Measurements from ENCODE around the gene ANAPC4.

DNA sequence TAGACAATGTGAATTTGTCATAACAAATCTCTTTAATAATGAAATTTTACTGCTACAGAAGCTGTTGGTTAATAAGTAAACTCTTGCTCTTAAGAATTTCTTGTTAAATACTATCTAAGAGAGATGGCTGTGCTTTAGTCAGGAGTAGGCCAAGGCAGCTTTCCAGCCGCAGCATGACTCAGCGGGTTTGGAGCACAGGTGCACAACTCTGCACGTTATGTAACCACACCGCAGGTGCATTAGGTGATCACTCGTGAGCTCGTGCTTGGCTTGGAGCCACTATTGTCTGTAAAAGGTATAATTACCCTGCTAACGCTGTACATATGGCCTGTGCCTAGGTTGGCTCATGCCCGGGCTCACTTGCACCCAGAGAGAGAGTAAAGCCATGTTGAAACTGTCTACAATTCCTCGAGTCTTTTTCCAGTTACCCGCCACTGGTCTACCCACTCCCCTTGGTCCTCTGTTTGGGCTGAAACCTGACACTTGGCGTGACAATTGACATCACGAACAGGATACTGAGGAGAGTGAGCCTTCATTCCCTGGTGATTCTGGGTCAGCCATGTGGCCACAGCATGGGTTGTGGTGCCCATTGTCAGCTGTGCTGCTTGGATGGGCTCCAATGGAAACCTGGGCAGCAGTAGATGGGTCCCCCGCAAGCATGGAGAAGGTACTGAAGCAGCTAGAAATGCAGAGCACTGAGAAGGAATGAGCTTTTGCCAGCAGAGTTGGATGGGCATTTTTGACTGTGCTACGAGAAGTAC lies 18.4 kb upstream of the ANAPC4 start:
- TF ChIP-seq, protein P1, sequence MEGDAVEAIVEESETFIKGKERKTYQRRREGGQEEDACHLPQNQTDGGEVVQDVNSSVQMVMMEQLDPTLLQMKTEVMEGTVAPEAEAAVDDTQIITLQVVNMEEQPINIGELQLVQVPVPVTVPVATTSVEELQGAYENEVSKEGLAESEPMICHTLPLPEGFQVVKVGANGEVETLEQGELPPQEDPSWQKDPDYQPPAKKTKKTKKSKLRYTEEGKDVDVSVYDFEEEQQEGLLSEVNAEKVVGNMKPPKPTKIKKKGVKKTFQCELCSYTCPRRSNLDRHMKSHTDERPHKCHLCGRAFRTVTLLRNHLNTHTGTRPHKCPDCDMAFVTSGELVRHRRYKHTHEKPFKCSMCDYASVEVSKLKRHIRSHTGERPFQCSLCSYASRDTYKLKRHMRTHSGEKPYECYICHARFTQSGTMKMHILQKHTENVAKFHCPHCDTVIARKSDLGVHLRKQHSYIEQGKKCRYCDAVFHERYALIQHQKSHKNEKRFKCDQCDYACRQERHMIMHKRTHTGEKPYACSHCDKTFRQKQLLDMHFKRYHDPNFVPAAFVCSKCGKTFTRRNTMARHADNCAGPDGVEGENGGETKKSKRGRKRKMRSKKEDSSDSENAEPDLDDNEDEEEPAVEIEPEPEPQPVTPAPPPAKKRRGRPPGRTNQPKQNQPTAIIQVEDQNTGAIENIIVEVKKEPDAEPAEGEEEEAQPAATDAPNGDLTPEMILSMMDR (IDR thresholded peaks at IDR 0.05), result no peak
- no peak for TF ChIP-seq POLR2A (IDR thresholded peaks at IDR 0.05)
